AG04450 (cell line): ENCODE measurements around the gene ATRIP. TPM values are rescaled to one million over a fixed set of nuclear protein-coding genes. Genes with fewer than 3 reads are reported as not detected.
"Not testable (repeated sequence)": the region's sequence is repeated elsewhere in the genome, so short reads cannot be mapped to it uniquely, and the experiment has no call there.

Source experiments
- CTCF ChIA-PET: fragments of 300-600, 350-600 bp; formaldehyde crosslinking; extraction: SDS; loops from one replicate; lab custom pipeline; 2022; ENCODE audit warnings: antibody characterized with exemption, inconsistent platforms; lab: Charles Lee
- POLR2A ChIA-PET: fragments of 350-600 bp; formaldehyde crosslinking; extraction: SDS; loops from one replicate; lab custom pipeline; 2021; ENCODE audit warnings: antibody characterized with exemption, inconsistent platforms; lab: Yijun Ruan, JAX
- DNase-seq: peaks from one replicate; pipeline ENCODE4 v3.0.0-alpha.2; 2011; ENCODE audit warnings: low read depth, low spot score
- H3K27ac ChIP-seq: one replicate; pipeline ENCODE4 v1.5.1; 2012; ENCODE audit warnings: low read depth, low read length, control low read depth
- H3K27me3 ChIP-seq: one replicate; pipeline ENCODE4 v1.6.0; 2012; ENCODE audit warnings: low read length; ENCODE audit not compliant: control insufficient read depth, insufficient read depth
- H3K4me3 ChIP-seq: 2 replicates; pipeline ENCODE4 v1.5.1; 2011; ENCODE audit warnings: mild to moderate bottlenecking, low read depth, low read length, control low read depth
- H3K9me3 ChIP-seq: 2 replicates; pipeline ENCODE4 v1.5.1; 2012; ENCODE audit warnings: low read length; ENCODE audit not compliant: control insufficient read depth, insufficient read depth
- polyA plus RNA-seq: library from polyadenylated mRNA; depleted of rRNA; stranded (reverse); fragments of >200 nt; gene quantifications from 2 replicates; pipeline ENCODE4 v1.2.3, GENCODE V29; 2011
- TF ChIP-seq, protein P1 (sequence below): IDR thresholded peaks from 2 replicates; pipeline ENCODE4 v1.5.1; 2011; ENCODE audit warnings: low read depth, low read length, control low read depth, inconsistent platforms

The ATRIP gene
- polyA plus RNA-seq, 1 experiment = 5.8 TPM

DNA sequence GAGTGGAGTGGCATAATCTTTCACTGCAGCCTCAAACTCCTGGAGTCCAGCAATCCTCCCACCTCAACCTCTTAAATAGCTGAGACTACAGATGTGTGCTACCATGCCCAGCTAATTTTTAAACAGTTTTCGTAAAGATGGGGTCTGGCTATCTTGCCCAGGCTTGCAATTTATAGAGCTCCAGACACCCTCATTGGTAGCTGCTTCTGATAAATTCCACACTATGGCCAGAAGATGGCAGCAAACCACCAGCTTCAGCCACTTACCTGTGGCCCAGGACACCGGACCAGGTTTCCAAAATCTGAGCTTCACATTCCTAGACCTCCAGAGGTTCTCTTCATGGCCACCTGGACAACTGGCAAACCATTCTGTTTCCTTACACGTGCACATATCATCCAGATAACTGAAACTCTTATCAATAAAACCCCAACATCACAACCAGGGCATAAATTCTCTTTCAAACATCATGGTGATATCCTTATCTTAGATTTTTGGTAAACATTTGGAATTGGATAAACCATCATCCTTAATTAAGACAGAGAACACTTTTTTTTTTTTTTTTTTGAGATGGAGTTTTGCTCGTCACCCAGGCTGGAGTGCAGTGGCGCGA is 45.6 kb upstream of the ATRIP start:
- no peak for DNase-seq
- POLR2A ChIA-PET = interaction anchor here (1.0 to 1.1 kb wide), 2 partner anchors 35 to 46 kb away, joined by 6 to 13 read pairs; partner anchors contain the start of gene ATRIP

DNA sequence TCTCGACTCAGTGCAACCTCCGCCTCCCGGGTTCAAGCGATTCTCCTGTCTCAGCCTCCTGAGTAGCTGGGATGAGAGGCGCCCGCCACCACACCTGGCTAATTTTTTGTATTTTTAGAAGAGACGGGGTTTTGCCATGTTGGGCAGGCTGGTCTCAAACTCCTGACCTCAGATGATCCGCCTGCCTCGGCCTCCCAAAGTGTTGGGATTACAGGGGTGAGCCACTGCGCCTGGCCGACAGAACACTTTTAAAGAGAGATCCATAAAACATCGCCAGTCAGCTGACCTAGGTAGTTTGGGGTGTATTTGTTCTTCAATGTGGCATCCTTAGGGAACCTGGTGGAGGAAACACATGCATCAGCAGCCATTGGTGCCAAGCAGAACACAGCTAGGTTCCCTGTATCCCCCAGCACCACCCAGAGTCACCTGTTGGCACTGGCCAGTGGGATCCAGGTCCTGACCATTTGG is 45.1 kb upstream of the ATRIP start:
- H3K4me3 ChIP-seq, H3K9me3 ChIP-seq, DNase-seq, H3K27me3 ChIP-seq: not testable (repeated sequence)
- ChIA-PET CTCF (interaction anchor here (0.6 to 7.6 kb wide), 21 partner anchors 10 to 339 kb away, joined by 3 to 402 read pairs (median 5); partner anchors contain the start of genes ATRIP, CCDC51, PLXNB1 and TMA7), POLR2A (interaction anchor here (1.0 to 1.1 kb wide), 2 partner anchors 35 to 45 kb away, joined by 6 to 13 read pairs; partner anchors contain the start of gene ATRIP)
- peak overlapping the region; percentile 77 for H3K27ac ChIP-seq

More for the DNA sequence above, 45.6 kb upstream of the ATRIP start:
- TF ChIP-seq, protein P1, sequence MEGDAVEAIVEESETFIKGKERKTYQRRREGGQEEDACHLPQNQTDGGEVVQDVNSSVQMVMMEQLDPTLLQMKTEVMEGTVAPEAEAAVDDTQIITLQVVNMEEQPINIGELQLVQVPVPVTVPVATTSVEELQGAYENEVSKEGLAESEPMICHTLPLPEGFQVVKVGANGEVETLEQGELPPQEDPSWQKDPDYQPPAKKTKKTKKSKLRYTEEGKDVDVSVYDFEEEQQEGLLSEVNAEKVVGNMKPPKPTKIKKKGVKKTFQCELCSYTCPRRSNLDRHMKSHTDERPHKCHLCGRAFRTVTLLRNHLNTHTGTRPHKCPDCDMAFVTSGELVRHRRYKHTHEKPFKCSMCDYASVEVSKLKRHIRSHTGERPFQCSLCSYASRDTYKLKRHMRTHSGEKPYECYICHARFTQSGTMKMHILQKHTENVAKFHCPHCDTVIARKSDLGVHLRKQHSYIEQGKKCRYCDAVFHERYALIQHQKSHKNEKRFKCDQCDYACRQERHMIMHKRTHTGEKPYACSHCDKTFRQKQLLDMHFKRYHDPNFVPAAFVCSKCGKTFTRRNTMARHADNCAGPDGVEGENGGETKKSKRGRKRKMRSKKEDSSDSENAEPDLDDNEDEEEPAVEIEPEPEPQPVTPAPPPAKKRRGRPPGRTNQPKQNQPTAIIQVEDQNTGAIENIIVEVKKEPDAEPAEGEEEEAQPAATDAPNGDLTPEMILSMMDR = peak; percentile 75
- no peaks in the 10 kb centered on the region; the same call in 1 of the 2 replicates for H3K9me3 ChIP-seq
- no peak overlapping the region for H3K27ac ChIP-seq
- no peak overlapping the region for H3K4me3 ChIP-seq
- no peaks in the 10 kb centered on the region for H3K27me3 ChIP-seq
- CTCF ChIA-PET = interaction anchor here (0.5 to 7.6 kb wide), 33 partner anchors 8 to 339 kb away, joined by 3 to 402 read pairs (median 4); partner anchors contain the start of genes ATRIP, CCDC51, PLXNB1 and TMA7

DNA sequence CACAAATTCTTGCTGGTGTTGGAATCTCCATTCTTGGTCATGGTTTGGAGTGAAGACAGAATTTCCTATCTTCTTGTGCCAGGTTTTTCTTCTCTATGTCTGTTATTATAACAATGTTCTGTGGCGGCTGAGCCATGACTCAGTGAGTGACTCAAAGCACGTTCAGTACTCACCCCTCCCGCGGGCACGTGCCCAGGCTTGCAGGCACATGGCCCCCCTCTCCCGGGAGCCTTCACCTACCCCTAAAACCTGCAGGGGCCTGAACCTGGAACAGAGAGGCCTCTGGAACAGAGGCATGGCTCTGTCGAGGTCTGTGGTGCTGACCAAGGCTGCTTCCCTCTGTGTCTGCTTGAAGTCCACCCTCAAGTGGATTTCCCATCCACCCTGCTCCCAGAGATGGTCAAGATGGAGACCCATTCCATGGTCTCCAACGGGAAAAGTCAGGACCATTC is 44.2 kb upstream of the ATRIP start:
- Histone ChIP-seq H3K27ac (peak overlapping the region; percentile 77), H3K9me3 (no peaks in the 10 kb centered on the region; the same call in 1 of the 2 replicates), H3K4me3 (no peak overlapping the region), H3K27me3 (no peaks in the 10 kb centered on the region)
- TF ChIP-seq, protein P1 = no peak
- ChIA-PET POLR2A (no interaction called here), CTCF (interaction anchor here (7.6 kb wide), 1 partner anchor 32 kb away, joined by 402 read pairs; the partner anchor contains the start of genes CCDC51, PLXNB1 and TMA7)
- peak; percentile 77 for DNase-seq

DNA sequence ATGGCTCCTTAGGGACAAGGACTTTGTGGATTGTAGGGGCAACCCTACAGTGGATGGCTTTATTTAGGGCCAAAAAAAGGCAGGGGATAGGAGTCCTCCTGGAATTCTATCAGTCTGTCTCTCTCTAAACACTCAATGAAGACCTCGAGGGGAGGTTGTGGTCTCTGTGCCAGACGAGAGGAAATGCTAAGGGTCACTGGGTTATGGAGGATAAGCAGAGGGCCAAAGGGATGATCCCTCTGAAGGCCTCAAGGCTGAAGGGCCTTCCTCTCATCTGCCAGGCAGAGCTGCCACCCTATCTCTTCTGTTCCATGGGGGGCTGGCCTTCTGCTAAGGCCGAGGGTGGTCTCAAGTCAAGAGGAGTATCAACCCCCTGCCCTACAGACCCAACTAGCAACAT is 43.6 kb upstream of the ATRIP start:
- TF ChIP-seq, protein P1 = no peak
- Histone ChIP-seq H3K9me3 (no peaks in the 10 kb centered on the region; the same call in 1 of the 2 replicates), H3K27ac (no peak overlapping the region), H3K27me3 (no peaks in the 10 kb centered on the region), H3K4me3 (no peak overlapping the region)
- DNase-seq = no peak
- CTCF ChIA-PET = interaction anchor here (0.6 to 7.6 kb wide), 2 partner anchors 31 to 142 kb away, joined by 3 to 402 read pairs; partner anchors contain the start of genes CCDC51, PLXNB1 and TMA7
- POLR2A ChIA-PET = no interaction called here

DNA sequence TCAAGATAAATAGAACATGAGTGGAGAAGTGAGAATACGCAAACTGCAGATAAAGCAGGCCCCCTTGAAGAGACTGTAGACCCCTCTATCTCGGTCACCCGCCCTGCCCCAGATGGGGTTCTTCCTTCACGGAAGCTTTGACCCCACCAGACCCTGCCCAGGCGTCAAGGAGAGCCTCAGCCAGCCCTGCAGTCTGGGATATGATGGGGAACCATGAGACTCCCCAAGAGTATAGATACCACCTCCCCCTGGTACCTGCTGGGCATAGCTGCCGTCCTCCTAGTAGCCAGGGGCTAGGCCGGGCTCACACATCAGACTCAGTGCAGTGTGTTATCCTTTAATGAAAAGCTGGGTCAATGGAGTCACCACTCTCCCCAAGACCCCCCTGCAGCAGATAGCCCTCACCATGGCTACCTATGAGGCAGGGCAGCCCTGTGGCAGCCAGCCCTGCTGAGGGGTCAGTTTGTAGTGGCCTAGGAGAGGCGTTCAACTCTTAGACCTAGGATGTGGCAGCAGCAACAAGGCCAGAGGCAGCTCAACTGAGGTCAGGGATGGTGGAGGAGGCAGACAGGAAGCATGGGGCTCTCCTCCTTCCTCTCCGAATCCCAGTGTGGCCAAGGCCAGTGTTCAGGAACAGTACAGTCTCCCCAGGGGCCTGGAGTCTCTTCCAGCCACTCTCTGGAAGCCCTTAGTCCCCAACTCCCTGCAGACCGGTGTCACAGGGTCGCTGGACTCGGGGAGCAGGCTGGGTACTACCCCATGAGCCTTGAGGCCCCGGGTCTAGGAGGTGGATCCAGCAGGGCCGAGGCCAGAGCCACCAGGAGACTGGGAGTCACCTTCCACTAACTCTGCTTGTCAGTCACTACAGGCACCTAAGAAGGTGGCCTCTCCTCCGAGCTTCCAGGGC is 42.8 kb upstream of the ATRIP start:
- Histone ChIP-seq H3K27ac (no peak overlapping the region), H3K9me3 (no peaks in the 10 kb centered on the region; the same call in 1 of the 2 replicates), H3K4me3 (no peak overlapping the region), H3K27me3 (no peaks in the 10 kb centered on the region)
- CTCF ChIA-PET = interaction anchor here (0.6 to 7.6 kb wide), 2 partner anchors 30 to 141 kb away, joined by 3 to 402 read pairs; partner anchors contain the start of genes CCDC51, PLXNB1 and TMA7
- POLR2A ChIA-PET = no interaction called here
- TF ChIP-seq, protein P1 = no peak
- no peak for DNase-seq
